Measurements from ENCODE around the gene PEMT.

- TF ChIP-seq, protein P1, sequence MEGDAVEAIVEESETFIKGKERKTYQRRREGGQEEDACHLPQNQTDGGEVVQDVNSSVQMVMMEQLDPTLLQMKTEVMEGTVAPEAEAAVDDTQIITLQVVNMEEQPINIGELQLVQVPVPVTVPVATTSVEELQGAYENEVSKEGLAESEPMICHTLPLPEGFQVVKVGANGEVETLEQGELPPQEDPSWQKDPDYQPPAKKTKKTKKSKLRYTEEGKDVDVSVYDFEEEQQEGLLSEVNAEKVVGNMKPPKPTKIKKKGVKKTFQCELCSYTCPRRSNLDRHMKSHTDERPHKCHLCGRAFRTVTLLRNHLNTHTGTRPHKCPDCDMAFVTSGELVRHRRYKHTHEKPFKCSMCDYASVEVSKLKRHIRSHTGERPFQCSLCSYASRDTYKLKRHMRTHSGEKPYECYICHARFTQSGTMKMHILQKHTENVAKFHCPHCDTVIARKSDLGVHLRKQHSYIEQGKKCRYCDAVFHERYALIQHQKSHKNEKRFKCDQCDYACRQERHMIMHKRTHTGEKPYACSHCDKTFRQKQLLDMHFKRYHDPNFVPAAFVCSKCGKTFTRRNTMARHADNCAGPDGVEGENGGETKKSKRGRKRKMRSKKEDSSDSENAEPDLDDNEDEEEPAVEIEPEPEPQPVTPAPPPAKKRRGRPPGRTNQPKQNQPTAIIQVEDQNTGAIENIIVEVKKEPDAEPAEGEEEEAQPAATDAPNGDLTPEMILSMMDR (IDR thresholded peaks at IDR 0.05), result no peak
- TF ChIP-seq REST (IDR thresholded peaks at IDR 0.05; ENCODE audit: insufficient read depth in 1 of 2, low read depth in 2 of 2, low read length in 1 of 2) (no peak), SIN3A (IDR thresholded peaks at IDR 0.05; ENCODE audit: borderline replicate concordance, insufficient read depth, low read depth, low read length) (no peak), POLR2AphosphoS5 (IDR thresholded peaks at IDR 0.05; ENCODE audit: low read depth, low read length) (no peak)
Measured at GRCh38 chr17:17509601-17510425, 81.7 kb downstream of the PEMT start.

Data from Panc1 (cell line).